GM23338 (cell line): ENCODE results near the gene HMGXB3. TPM values are rescaled to one million over a fixed set of nuclear protein-coding genes. Genes with fewer than 3 reads are reported as not detected.
A peak's percentile ranks its signal among the peaks of the same experiment; 100 is the strongest.

Source experiments
- ATAC-seq: fragments of 200-7000 bp; cut with Tn5 transposase; 3 replicates; pipeline ENCODE4 v1.9.1; 2020
- DNase-seq: peaks from one replicate; pipeline ENCODE4 v3.0.0-alpha.2; 2015; ENCODE audit warnings: low spot score
- H2AFZ ChIP-seq: fragments of 200-600 bp; sonication (generic); 2 replicates; pipeline ENCODE4 v1.8.0; 2016; ENCODE audit warnings: antibody characterized with exemption, mild to moderate bottlenecking, moderate library complexity
- H3F3A ChIP-seq: fragments of 200-600 bp; sonication (generic); replicated peaks from 2 replicates; pipeline ENCODE4 v1.8.0; 2017; ENCODE audit warnings: antibody characterized with exemption, mixed run types, low read depth
- H3K27ac ChIP-seq: fragments of 200-600 bp; sonication (generic); 2 replicates; pipeline ENCODE4 v1.6.1; 2016; ENCODE audit warnings: low read depth
- H3K27me3 ChIP-seq: fragments of 200-600 bp; sonication (generic); 2 replicates; pipeline ENCODE4 v1.8.0; 2016; ENCODE audit warnings: mild to moderate bottlenecking, mixed run types, moderate library complexity; ENCODE audit not compliant: insufficient read depth
- H3K36me3 ChIP-seq: fragments of 200-600 bp; sonication (generic); 2 replicates; pipeline ENCODE4 v1.8.0; 2016; ENCODE audit warnings: mild to moderate bottlenecking; ENCODE audit not compliant: insufficient read depth
- H3K4me1 ChIP-seq: fragments of 200-600 bp; sonication (generic); 2 replicates; pipeline ENCODE4 v1.8.0; 2016; ENCODE audit warnings: mild to moderate bottlenecking, moderate library complexity; ENCODE audit not compliant: insufficient read depth
- H3K4me2 ChIP-seq: fragments of 200-600 bp; sonication (generic); 2 replicates; pipeline ENCODE4 v1.7.1; 2017; ENCODE audit warnings: mixed run types
- H3K4me3 ChIP-seq: fragments of 200-600 bp; sonication (generic); 2 replicates; pipeline ENCODE4 v1.6.1; 2016; ENCODE audit warnings: mixed run types
- H3K79me2 ChIP-seq: fragments of 200-600 bp; sonication (generic); replicated peaks from 2 replicates; pipeline ENCODE4 v1.8.0; 2017; ENCODE audit warnings: mild to moderate bottlenecking; ENCODE audit not compliant: insufficient read depth
- H3K9me2 ChIP-seq: fragments of 200-600 bp; sonication (generic); 2 replicates; pipeline ENCODE4 v1.8.0; 2017; ENCODE audit not compliant: insufficient read depth
- H4K20me1 ChIP-seq: fragments of 200-600 bp; sonication (generic); replicated peaks from 2 replicates; pipeline ENCODE4 v1.8.0; 2017; ENCODE audit warnings: mild to moderate bottlenecking; ENCODE audit not compliant: insufficient read depth
- H3K27ac Mint-ChIP-seq: 2 replicates; pipeline ENCODE4 v1.8.0; 2020; ENCODE audit warnings: inconsistent platforms, mild to moderate bottlenecking, moderate library complexity, mixed read lengths
- H3K27me3 Mint-ChIP-seq: 3 replicates; pipeline ENCODE4 v1.8.0; 2022; ENCODE audit warnings: low read depth, mild to moderate bottlenecking, moderate library complexity, mixed read lengths, inconsistent platforms; ENCODE audit not compliant: insufficient read depth, poor library complexity
- H3K36me3 Mint-ChIP-seq: 3 replicates; pipeline ENCODE4 v1.8.0; 2021; ENCODE audit warnings: low read depth, mild to moderate bottlenecking, inconsistent platforms, moderate library complexity, mixed read lengths
- H3K4me1 Mint-ChIP-seq: 3 replicates; pipeline ENCODE4 v1.8.0; 2020; ENCODE audit warnings: mild to moderate bottlenecking, inconsistent platforms, mixed read lengths
- H3K4me3 Mint-ChIP-seq: 3 replicates; pipeline ENCODE4 v1.8.0; 2021; ENCODE audit warnings: moderate library complexity, mild to moderate bottlenecking, inconsistent platforms, mixed read lengths
- H3K9me3 Mint-ChIP-seq: 3 replicates; pipeline ENCODE4 v1.8.0; 2020; ENCODE audit warnings: moderate library complexity, mild to moderate bottlenecking, inconsistent platforms, mixed read lengths
- CREB1 ChIP-seq: fragments of 250-450 bp; sonication (Bioruptor Pico); IDR thresholded peaks from 2 replicates; pipeline ENCODE4 v1.5.0; 2020; ENCODE audit warnings: low read depth, mild to moderate bottlenecking, moderate library complexity
- EZH2 ChIP-seq: fragments of 200-600 bp; sonication (generic); IDR thresholded peaks from one replicate; pipeline ENCODE4 v1.8.0; 2017; ENCODE audit warnings: antibody characterized with exemption, mild to moderate bottlenecking, low read depth; ENCODE audit not compliant: unreplicated experiment
- EZH2phosphoT487 ChIP-seq: fragments of 200-600 bp; sonication (generic); IDR thresholded peaks from one replicate; pipeline ENCODE4 v1.8.1; 2018; ENCODE audit warnings: antibody characterized with exemption; ENCODE audit not compliant: unreplicated experiment
- JUNB ChIP-seq: IDR thresholded peaks from one replicate; pipeline ENCODE4 v1.6.1; 2016; ENCODE audit warnings: antibody characterized with exemption; ENCODE audit not compliant: unreplicated experiment
- NANOG ChIP-seq: IDR thresholded peaks from 2 replicates; pipeline ENCODE4 v1.6.1; 2016; ENCODE audit warnings: antibody characterized with exemption, borderline replicate concordance
- POLR2AphosphoS5 ChIP-seq: IDR thresholded peaks from 2 replicates; pipeline ENCODE4 v1.6.1; 2016; ENCODE audit warnings: antibody characterized with exemption, low read depth
- STAT1 ChIP-seq: IDR thresholded peaks from one replicate; pipeline ENCODE4 v1.6.1; 2016; ENCODE audit warnings: antibody characterized with exemption; ENCODE audit not compliant: unreplicated experiment
- ZNF114 ChIP-seq: fragments of 250-450 bp; sonication (Bioruptor Pico); IDR thresholded peaks from 2 replicates; pipeline ENCODE4 v1.5.0; 2020; ENCODE audit warnings: mild to moderate bottlenecking, moderate library complexity
- ZNF331 ChIP-seq: fragments of 250-450 bp; sonication (Bioruptor Pico); IDR thresholded peaks from 2 replicates; pipeline ENCODE4 v1.5.0; 2020; ENCODE audit warnings: low read depth, mild to moderate bottlenecking, moderate library complexity
- polyA plus RNA-seq: library from polyadenylated mRNA; unstranded; fragments of >200 nt; fragmentation: Nextera tagmentation; extraction: Ambion mirVana; gene quantifications from 2 replicates; pipeline ENCODE4 v1.2.1, GENCODE V29; 2016
- total RNA-seq: library from RNA; depleted of rRNA; stranded (reverse); fragments of >200 nt; shearing (Covaris generic); gene quantifications from 2 replicates; pipeline ENCODE4 v1.2.3, GENCODE V29; 2014
- TF ChIP-seq, protein P1 (sequence below): IDR thresholded peaks from 2 replicates; pipeline ENCODE4 v1.6.1; 2016; ENCODE audit warnings: antibody characterized with exemption
- TF ChIP-seq, protein P2 (sequence below), 2 experiments: fragments of 200-600 bp in 1 of 2; sonication (generic) in 1 of 2; conservative IDR thresholded peaks; 2 replicates each; pipeline versions ENCODE4 v1.5.1 to v1.6.1; 2016 to 2017; ENCODE audit warnings: antibody characterized with exemption in 2 of 2, low read depth in 2 of 2, mild to moderate bottlenecking in 2 of 2, moderate library complexity in 1 of 2
- TF ChIP-seq, protein P3 (sequence below): fragments of 250-450 bp; sonication (Bioruptor Pico); IDR thresholded peaks from 2 replicates; pipeline ENCODE4 v1.5.0; 2020; ENCODE audit warnings: mild to moderate bottlenecking, moderate library complexity
- TF ChIP-seq, protein P4 (sequence below): IDR thresholded peaks from one replicate; pipeline ENCODE4 v1.6.1; 2018; ENCODE audit warnings: antibody characterized with exemption; ENCODE audit not compliant: unreplicated experiment

The HMGXB3 gene
- total and polyA plus RNA-seq, 2 experiments from 2014 or later, result 9.4 to 37.9 TPM

DNA sequence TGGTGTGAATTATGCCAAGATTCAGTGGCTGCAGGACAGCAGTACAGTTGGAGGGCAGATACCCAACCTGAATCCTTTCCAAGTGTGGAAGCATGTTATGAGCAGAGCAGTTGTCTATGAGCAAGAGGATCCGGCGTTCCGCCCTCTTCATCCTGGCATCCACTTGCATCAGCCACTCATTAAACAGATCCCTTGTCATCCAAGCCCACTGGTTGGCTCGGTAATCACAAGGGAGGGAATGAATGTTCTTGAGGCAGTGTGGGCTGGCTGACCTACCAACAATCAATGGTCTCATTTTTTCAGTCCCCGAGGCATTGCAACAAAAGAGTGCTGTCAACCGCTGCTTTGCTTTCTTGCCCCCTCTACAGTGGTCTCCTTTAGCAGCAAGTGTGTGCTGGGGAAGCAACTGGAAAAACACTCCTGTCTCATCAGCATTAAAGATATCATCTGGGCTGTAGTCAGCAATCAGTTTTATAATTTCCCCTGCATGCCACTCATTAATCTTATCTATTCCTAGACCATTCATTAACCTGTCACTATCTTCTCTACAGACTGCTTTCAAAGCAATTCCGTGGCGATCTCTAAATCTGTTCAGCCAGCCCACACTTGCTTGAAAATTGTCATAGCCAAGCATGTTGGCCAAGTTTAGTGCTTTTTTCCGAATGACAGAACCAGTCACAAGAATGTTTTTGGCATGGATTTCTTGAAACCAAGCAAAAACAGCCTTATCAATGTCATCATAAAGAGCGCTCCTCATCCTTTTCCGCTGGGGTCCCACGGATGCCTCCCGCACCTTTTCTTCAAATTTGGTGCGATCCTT lies 4.9 kb upstream of the HMGXB3 start:
- H3F3A ChIP-seq, result peaks cover 12% of the 10 kb centered on the region; the same call in 1 of the 2 replicates
- ATAC-seq (no peak), DNase-seq (no peak)
- Mint-ChIP-seq H3K27me3 (peaks cover 3% of the 10 kb centered on the region), H3K4me1 (peaks cover 11% of the 10 kb centered on the region), H3K27ac (peak overlapping the region; percentile 20; the same call in 1 of the 2 replicates), H3K9me3 (no peaks in the 10 kb centered on the region), H3K4me3 (no peak overlapping the region), H3K36me3 (no peaks in the 10 kb centered on the region; the same call in 2 of the 3 replicates)
- H3K36me3 ChIP-seq, result no peaks in the 10 kb centered on the region
- H3K27me3 ChIP-seq, result no peaks in the 10 kb centered on the region
- H3K4me3 ChIP-seq, result no peak overlapping the region
- no peak overlapping the region for H3K4me2 ChIP-seq
- no peak for TF ChIP-seq JUNB
- TF ChIP-seq EZH2, result no peak
- TF ChIP-seq NANOG, result no peak
- TF ChIP-seq, protein P1, sequence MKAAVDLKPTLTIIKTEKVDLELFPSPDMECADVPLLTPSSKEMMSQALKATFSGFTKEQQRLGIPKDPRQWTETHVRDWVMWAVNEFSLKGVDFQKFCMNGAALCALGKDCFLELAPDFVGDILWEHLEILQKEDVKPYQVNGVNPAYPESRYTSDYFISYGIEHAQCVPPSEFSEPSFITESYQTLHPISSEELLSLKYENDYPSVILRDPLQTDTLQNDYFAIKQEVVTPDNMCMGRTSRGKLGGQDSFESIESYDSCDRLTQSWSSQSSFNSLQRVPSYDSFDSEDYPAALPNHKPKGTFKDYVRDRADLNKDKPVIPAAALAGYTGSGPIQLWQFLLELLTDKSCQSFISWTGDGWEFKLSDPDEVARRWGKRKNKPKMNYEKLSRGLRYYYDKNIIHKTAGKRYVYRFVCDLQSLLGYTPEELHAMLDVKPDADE, result no peak
- TF ChIP-seq, protein P2, sequence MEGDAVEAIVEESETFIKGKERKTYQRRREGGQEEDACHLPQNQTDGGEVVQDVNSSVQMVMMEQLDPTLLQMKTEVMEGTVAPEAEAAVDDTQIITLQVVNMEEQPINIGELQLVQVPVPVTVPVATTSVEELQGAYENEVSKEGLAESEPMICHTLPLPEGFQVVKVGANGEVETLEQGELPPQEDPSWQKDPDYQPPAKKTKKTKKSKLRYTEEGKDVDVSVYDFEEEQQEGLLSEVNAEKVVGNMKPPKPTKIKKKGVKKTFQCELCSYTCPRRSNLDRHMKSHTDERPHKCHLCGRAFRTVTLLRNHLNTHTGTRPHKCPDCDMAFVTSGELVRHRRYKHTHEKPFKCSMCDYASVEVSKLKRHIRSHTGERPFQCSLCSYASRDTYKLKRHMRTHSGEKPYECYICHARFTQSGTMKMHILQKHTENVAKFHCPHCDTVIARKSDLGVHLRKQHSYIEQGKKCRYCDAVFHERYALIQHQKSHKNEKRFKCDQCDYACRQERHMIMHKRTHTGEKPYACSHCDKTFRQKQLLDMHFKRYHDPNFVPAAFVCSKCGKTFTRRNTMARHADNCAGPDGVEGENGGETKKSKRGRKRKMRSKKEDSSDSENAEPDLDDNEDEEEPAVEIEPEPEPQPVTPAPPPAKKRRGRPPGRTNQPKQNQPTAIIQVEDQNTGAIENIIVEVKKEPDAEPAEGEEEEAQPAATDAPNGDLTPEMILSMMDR (conservative IDR thresholded peaks at IDR 0.05; ENCODE audit: low read depth in 2 of 2), result no peak
- no peak for TF ChIP-seq ZNF331 (CRISPR knock-in tag)
- no peak for TF ChIP-seq EZH2phosphoT487
- no peak for TF ChIP-seq STAT1
- TF ChIP-seq, protein P3, sequence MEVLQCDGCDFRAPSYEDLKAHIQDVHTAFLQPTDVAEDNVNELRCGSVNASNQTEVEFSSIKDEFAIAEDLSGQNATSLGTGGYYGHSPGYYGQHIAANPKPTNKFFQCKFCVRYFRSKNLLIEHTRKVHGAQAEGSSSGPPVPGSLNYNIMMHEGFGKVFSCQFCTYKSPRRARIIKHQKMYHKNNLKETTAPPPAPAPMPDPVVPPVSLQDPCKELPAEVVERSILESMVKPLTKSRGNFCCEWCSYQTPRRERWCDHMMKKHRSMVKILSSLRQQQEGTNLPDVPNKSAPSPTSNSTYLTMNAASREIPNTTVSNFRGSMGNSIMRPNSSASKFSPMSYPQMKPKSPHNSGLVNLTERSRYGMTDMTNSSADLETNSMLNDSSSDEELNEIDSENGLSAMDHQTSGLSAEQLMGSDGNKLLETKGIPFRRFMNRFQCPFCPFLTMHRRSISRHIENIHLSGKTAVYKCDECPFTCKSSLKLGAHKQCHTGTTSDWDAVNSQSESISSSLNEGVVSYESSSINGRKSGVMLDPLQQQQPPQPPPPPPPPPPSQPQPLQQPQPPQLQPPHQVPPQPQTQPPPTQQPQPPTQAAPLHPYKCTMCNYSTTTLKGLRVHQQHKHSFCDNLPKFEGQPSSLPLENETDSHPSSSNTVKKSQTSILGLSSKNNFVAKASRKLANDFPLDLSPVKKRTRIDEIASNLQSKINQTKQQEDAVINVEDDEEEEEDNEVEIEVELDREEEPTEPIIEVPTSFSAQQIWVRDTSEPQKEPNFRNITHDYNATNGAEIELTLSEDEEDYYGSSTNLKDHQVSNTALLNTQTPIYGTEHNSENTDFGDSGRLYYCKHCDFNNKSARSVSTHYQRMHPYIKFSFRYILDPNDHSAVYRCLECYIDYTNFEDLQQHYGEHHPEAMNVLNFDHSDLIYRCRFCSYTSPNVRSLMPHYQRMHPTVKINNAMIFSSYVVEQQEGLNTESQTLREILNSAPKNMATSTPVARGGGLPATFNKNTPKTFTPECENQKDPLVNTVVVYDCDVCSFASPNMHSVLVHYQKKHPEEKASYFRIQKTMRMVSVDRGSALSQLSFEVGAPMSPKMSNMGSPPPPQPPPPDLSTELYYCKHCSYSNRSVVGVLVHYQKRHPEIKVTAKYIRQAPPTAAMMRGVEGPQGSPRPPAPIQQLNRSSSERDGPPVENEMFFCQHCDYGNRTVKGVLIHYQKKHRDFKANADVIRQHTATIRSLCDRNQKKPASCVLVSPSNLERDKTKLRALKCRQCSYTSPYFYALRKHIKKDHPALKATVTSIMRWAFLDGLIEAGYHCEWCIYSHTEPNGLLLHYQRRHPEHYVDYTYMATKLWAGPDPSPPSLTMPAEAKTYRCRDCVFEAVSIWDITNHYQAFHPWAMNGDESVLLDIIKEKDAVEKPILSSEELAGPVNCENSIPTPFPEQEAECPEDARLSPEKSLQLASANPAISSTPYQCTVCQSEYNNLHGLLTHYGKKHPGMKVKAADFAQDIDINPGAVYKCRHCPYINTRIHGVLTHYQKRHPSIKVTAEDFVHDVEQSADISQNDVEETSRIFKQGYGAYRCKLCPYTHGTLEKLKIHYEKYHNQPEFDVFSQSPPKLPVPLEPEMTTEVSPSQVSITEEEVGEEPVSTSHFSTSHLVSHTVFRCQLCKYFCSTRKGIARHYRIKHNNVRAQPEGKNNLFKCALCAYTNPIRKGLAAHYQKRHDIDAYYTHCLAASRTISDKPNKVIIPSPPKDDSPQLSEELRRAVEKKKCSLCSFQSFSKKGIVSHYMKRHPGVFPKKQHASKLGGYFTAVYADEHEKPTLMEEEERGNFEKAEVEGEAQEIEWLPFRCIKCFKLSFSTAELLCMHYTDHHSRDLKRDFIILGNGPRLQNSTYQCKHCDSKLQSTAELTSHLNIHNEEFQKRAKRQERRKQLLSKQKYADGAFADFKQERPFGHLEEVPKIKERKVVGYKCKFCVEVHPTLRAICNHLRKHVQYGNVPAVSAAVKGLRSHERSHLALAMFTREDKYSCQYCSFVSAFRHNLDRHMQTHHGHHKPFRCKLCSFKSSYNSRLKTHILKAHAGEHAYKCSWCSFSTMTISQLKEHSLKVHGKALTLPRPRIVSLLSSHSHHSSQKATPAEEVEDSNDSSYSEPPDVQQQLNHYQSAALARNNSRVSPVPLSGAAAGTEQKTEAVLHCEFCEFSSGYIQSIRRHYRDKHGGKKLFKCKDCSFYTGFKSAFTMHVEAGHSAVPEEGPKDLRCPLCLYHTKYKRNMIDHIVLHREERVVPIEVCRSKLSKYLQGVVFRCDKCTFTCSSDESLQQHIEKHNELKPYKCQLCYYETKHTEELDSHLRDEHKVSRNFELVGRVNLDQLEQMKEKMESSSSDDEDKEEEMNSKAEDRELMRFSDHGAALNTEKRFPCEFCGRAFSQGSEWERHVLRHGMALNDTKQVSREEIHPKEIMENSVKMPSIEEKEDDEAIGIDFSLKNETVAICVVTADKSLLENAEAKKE, result no peak
- TF ChIP-seq, protein P4, sequence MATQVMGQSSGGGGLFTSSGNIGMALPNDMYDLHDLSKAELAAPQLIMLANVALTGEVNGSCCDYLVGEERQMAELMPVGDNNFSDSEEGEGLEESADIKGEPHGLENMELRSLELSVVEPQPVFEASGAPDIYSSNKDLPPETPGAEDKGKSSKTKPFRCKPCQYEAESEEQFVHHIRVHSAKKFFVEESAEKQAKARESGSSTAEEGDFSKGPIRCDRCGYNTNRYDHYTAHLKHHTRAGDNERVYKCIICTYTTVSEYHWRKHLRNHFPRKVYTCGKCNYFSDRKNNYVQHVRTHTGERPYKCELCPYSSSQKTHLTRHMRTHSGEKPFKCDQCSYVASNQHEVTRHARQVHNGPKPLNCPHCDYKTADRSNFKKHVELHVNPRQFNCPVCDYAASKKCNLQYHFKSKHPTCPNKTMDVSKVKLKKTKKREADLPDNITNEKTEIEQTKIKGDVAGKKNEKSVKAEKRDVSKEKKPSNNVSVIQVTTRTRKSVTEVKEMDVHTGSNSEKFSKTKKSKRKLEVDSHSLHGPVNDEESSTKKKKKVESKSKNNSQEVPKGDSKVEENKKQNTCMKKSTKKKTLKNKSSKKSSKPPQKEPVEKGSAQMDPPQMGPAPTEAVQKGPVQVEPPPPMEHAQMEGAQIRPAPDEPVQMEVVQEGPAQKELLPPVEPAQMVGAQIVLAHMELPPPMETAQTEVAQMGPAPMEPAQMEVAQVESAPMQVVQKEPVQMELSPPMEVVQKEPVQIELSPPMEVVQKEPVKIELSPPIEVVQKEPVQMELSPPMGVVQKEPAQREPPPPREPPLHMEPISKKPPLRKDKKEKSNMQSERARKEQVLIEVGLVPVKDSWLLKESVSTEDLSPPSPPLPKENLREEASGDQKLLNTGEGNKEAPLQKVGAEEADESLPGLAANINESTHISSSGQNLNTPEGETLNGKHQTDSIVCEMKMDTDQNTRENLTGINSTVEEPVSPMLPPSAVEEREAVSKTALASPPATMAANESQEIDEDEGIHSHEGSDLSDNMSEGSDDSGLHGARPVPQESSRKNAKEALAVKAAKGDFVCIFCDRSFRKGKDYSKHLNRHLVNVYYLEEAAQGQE, result no peak
- TF ChIP-seq CREB1 (CRISPR knock-in tag), result no peak
- TF ChIP-seq POLR2AphosphoS5, result no peak
- TF ChIP-seq ZNF114 (CRISPR knock-in tag), result no peak
- no peak overlapping the region for H3K27ac ChIP-seq
- no peaks in the 10 kb centered on the region for H3K79me2 ChIP-seq
- no peaks in the 10 kb centered on the region for H3K9me2 ChIP-seq
- no peaks in the 10 kb centered on the region for H4K20me1 ChIP-seq
- H3K4me1 ChIP-seq, result peaks cover 6% of the 10 kb centered on the region; the same call in 1 of the 2 replicates
- H2AFZ ChIP-seq, result no peak overlapping the region
